ENCODE measurements around the gene NT5C3A. TPM values are rescaled to one million over a fixed set of nuclear protein-coding genes. Genes with fewer than 3 reads are reported as not detected.
A peak's percentile ranks its signal among the peaks of the same experiment; 100 is the strongest.

NT5C3A gene
- polyA plus RNA-seq, 1 experiment, result 11.0 TPM

- no peak for TF ChIP-seq CTCF (IDR thresholded peaks at IDR 0.05; ENCODE audit: insufficient read depth, low read depth, low read length)
- ChIA-PET POLR2A (interaction anchor here (0.6 kb wide), 1 partner anchor 23 kb away, joined by 3 read pairs; the partner anchor contains the start of gene NT5C3A), CTCF (interaction anchor here (0.8 to 1.4 kb wide), 3 partner anchors 9 to 194 kb away, joined by 3 to 4 read pairs (median 3); no protein-coding TSS in a partner anchor)
- H3K4me3 ChIP-seq (ENCODE audit: low read depth, low read length), result peak overlapping the region; percentile 33
- H3K27me3 ChIP-seq (ENCODE audit: control insufficient read depth, insufficient read depth, low read length), result no peaks in the 10 kb centered on the region
- no peak for DNase-seq (ENCODE audit: low read depth)
- H3K36me3 ChIP-seq (ENCODE audit: control insufficient read depth, insufficient read depth, low read length), result no peaks in the 10 kb centered on the region
Measured at GRCh38 chr7:33039903-33040292, 22.7 kb downstream of the NT5C3A start.

- TF ChIP-seq CTCF (IDR thresholded peaks at IDR 0.05; ENCODE audit: insufficient read depth, low read depth, low read length), result no peak
- H3K27me3 ChIP-seq (ENCODE audit: control insufficient read depth, insufficient read depth, low read length), result no peaks in the 10 kb centered on the region
- POLR2A ChIA-PET, result interaction anchor here (0.6 kb wide), 1 partner anchor 23 kb away, joined by 3 read pairs; the partner anchor contains the start of gene NT5C3A
- DNase-seq (ENCODE audit: low read depth), result no peak
- CTCF ChIA-PET, result interaction anchor here (1.1 to 1.4 kb wide), 2 partner anchors 9 to 193 kb away, joined by 3 to 4 read pairs; no protein-coding TSS in a partner anchor
- H3K36me3 ChIP-seq (ENCODE audit: control insufficient read depth, insufficient read depth, low read length), result no peaks in the 10 kb centered on the region
- peak overlapping the region; percentile 33 for H3K4me3 ChIP-seq (ENCODE audit: low read depth, low read length)
Measured at GRCh38 chr7:33039257-33039902, 23.2 kb downstream of the NT5C3A start.

GRCh38 chr7:33038639-33039038, 23.9 kb downstream of the NT5C3A start:
- no peak for DNase-seq (ENCODE audit: low read depth)
- Histone ChIP-seq H3K27me3 (ENCODE audit: control insufficient read depth, insufficient read depth, low read length) (no peaks in the 10 kb centered on the region), H3K36me3 (ENCODE audit: control insufficient read depth, insufficient read depth, low read length) (no peaks in the 10 kb centered on the region), H3K4me3 (ENCODE audit: low read depth, low read length) (no peak overlapping the region)
- ChIA-PET CTCF (no interaction called here), POLR2A (no interaction called here)
- no peak for TF ChIP-seq CTCF (IDR thresholded peaks at IDR 0.05; ENCODE audit: insufficient read depth, low read depth, low read length)

DNA sequence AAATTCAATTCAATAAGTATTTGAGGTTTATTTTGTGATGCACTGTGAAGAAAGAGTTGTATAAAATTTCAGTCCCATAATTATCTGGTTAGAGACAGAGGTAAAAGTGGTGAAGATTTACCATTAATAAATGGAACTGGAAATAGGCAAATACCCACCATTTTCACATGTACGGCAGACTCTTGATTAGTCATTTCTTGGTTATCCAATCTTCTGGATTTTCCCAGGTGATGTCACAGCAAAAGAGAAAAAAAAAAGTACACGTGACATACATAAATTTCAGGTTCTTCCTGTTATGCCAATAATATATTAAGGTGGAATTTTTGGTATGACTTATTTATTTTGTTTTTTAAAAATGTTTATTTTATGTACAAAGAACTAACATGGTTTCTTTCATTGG, 26.8 kb downstream of the NT5C3A start:
- ChIA-PET CTCF (interaction anchor here (1.0 kb wide), 1 partner anchor 13 kb away, joined by 4 read pairs; no protein-coding TSS in a partner anchor), POLR2A (no interaction called here)
- TF ChIP-seq CTCF (IDR thresholded peaks at IDR 0.05; ENCODE audit: insufficient read depth, low read depth, low read length), result no peak
- Histone ChIP-seq H3K27me3 (ENCODE audit: control insufficient read depth, insufficient read depth, low read length) (no peaks in the 10 kb centered on the region), H3K36me3 (ENCODE audit: control insufficient read depth, insufficient read depth, low read length) (no peaks in the 10 kb centered on the region), H3K4me3 (ENCODE audit: low read depth, low read length) (no peak overlapping the region)
- no peak for DNase-seq (ENCODE audit: low read depth)

GRCh38 chr7:33024189-33024757, 38.3 kb downstream of the NT5C3A start:
- no peak overlapping the region for H3K4me3 ChIP-seq (ENCODE audit: low read depth, low read length)
- peaks cover 2% of the 10 kb centered on the region; the same call in 1 of the 2 replicates for H3K36me3 ChIP-seq (ENCODE audit: control insufficient read depth, insufficient read depth, low read length)
- ChIA-PET CTCF (no interaction called here), POLR2A (no interaction called here)
- no peak for DNase-seq (ENCODE audit: low read depth)
- no peaks in the 10 kb centered on the region for H3K27me3 ChIP-seq (ENCODE audit: control insufficient read depth, insufficient read depth, low read length)
- no peak for TF ChIP-seq CTCF (IDR thresholded peaks at IDR 0.05; ENCODE audit: insufficient read depth, low read depth, low read length)
